Karpas-422 (cell line): ENCODE measurements around the gene MBD1. TPM values are rescaled to one million over a fixed set of nuclear protein-coding genes. Genes with fewer than 3 reads are reported as not detected.
A peak's percentile ranks its signal among the peaks of the same experiment; 100 is the strongest.

Source experiments
- DNase-seq: peaks from one replicate; pipeline ENCODE4 v3.0.0-alpha.2; 2015
- H2AFZ ChIP-seq: fragments of 200-600 bp; sonication (generic); 2 replicates; pipeline ENCODE4 v1.6.1; 2014; ENCODE audit warnings: antibody characterized with exemption, low read length, mixed read lengths
- H3K27ac ChIP-seq: fragments of 200-600 bp; sonication (generic); 2 replicates; pipeline ENCODE4 v1.5.1; 2014; ENCODE audit warnings: mild to moderate bottlenecking, low read length, moderate library complexity
- H3K27me3 ChIP-seq: fragments of 200-600 bp; sonication (generic); 2 replicates; pipeline ENCODE4 v1.6.1; 2014; ENCODE audit warnings: low read length, mixed read lengths
- H3K36me3 ChIP-seq: fragments of 200-600 bp; sonication (generic); 2 replicates; pipeline ENCODE4 v1.6.1; 2014; ENCODE audit warnings: low read length, mixed read lengths; ENCODE audit not compliant: insufficient read depth
- H3K4me1 ChIP-seq: fragments of 200-600 bp; sonication (generic); 2 replicates; pipeline ENCODE4 v1.6.1; 2014; ENCODE audit warnings: mild to moderate bottlenecking, low read length, mixed read lengths
- H3K4me2 ChIP-seq: fragments of 200-600 bp; sonication (generic); 2 replicates; pipeline ENCODE4 v1.6.1; 2014; ENCODE audit warnings: low read length, low read depth, mild to moderate bottlenecking; ENCODE audit not compliant: poor library complexity, severe bottlenecking
- H3K4me3 ChIP-seq: fragments of 200-600 bp; sonication (generic); 2 replicates; pipeline ENCODE4 v1.5.1; 2014; ENCODE audit warnings: mild to moderate bottlenecking, antibody characterized with exemption, low read length, mixed read lengths
- H3K79me2 ChIP-seq: fragments of 200-600 bp; sonication (generic); 2 replicates; pipeline ENCODE4 v1.6.1; 2014; ENCODE audit warnings: mild to moderate bottlenecking, low read length, mixed read lengths
- H3K9ac ChIP-seq: fragments of 200-600 bp; sonication (generic); 2 replicates; pipeline ENCODE4 v1.6.0; 2014; ENCODE audit warnings: low read length
- H3K9me2 ChIP-seq: fragments of 200-600 bp; sonication (generic), shearing (Covaris generic); replicated peaks from 2 replicates; pipeline ENCODE4 v1.6.0; 2014; ENCODE audit warnings: mild to moderate bottlenecking, low read length, moderate library complexity; ENCODE audit not compliant: insufficient read depth
- H3K9me3 ChIP-seq: fragments of 300-700, 200-600 bp; sonication (generic); 2 replicates; pipeline ENCODE4 v1.6.1; 2014; ENCODE audit warnings: low read length, mixed read lengths
- H4K20me1 ChIP-seq: fragments of 200-600 bp; sonication (generic); 2 replicates; pipeline ENCODE4 v1.6.1; 2014; ENCODE audit warnings: mild to moderate bottlenecking, antibody characterized with exemption, low read length, low read depth; ENCODE audit not compliant: insufficient read depth
- total RNA-seq: library from RNA; depleted of rRNA; stranded (reverse); fragments of >200 nt; shearing (Covaris generic); gene quantifications from 2 replicates; pipeline ENCODE4 v1.2.3, GENCODE V29; 2014; ENCODE audit warnings: low replicate concordance

The MBD1 gene
- total RNA-seq, 1 experiment from 2014 or later: 33.0 TPM

- peak overlapping the region; percentile 97 for H3K9ac ChIP-seq
- peaks cover 17% of the 10 kb centered on the region for H3K4me1 ChIP-seq
- peak overlapping the region; percentile 88 for H3K4me2 ChIP-seq
- no peaks in the 10 kb centered on the region for H3K9me3 ChIP-seq
- peak; percentile 62 for DNase-seq
- H4K20me1 ChIP-seq: 0 out of 2 replicates have a peak, but pooled peaks cover 7% of the 10 kb centered on the region
- H3K27ac ChIP-seq: peak overlapping the region; percentile 21
- no peaks in the 10 kb centered on the region for H3K9me2 ChIP-seq
- H2AFZ ChIP-seq: peak overlapping the region; percentile 15; the same call in 1 of the 2 replicates
- peak overlapping the region; percentile 100 for H3K4me3 ChIP-seq
- peaks cover 21% of the 10 kb centered on the region for H3K79me2 ChIP-seq
- 0 out of 2 replicates have a peak, but pooled peaks cover 10% of the 10 kb centered on the region for H3K36me3 ChIP-seq
- no peaks in the 10 kb centered on the region for H3K27me3 ChIP-seq
Observed at GRCh38 chr18:50287028-50287440, 5.7 kb upstream of the MBD1 start.

- H3K4me2 ChIP-seq: peak overlapping the region; percentile 88
- peak overlapping the region; percentile 97 for H3K9ac ChIP-seq
- DNase-seq: no peak
- no peaks in the 10 kb centered on the region for H3K9me3 ChIP-seq
- H2AFZ ChIP-seq: no peak overlapping the region
- H3K4me1 ChIP-seq: peaks cover 18% of the 10 kb centered on the region
- H3K9me2 ChIP-seq: no peaks in the 10 kb centered on the region
- peak overlapping the region; percentile 21; the same call in 1 of the 2 replicates for H3K27ac ChIP-seq
- H3K79me2 ChIP-seq: peaks cover 21% of the 10 kb centered on the region
- H3K36me3 ChIP-seq: 0 out of 2 replicates have a peak, but pooled peaks cover 10% of the 10 kb centered on the region
- H3K4me3 ChIP-seq: peak overlapping the region; percentile 100
- 0 out of 2 replicates have a peak, but pooled peaks cover 7% of the 10 kb centered on the region for H4K20me1 ChIP-seq
- no peaks in the 10 kb centered on the region for H3K27me3 ChIP-seq
Observed at GRCh38 chr18:50286391-50287027, 5.2 kb upstream of the MBD1 start.

- H3K9me2 ChIP-seq: no peaks in the 10 kb centered on the region
- peaks cover 25% of the 10 kb centered on the region for H3K79me2 ChIP-seq
- peak overlapping the region; percentile 88 for H3K4me2 ChIP-seq
- H3K27ac ChIP-seq: no peak overlapping the region
- H4K20me1 ChIP-seq: 0 out of 2 replicates have a peak, but pooled peaks cover 7% of the 10 kb centered on the region
- peak overlapping the region; percentile 100; the same call in 1 of the 2 replicates for H3K4me3 ChIP-seq
- no peaks in the 10 kb centered on the region for H3K27me3 ChIP-seq
- peak overlapping the region; percentile 97; the same call in 1 of the 2 replicates for H3K9ac ChIP-seq
- 0 out of 2 replicates have a peak, but pooled peaks cover 10% of the 10 kb centered on the region for H3K36me3 ChIP-seq
- H3K9me3 ChIP-seq: no peaks in the 10 kb centered on the region
- no peak overlapping the region for H2AFZ ChIP-seq
- no peak for DNase-seq
- H3K4me1 ChIP-seq: peaks cover 18% of the 10 kb centered on the region
Observed at GRCh38 chr18:50285631-50286321, 4.5 kb upstream of the MBD1 start.

DNA sequence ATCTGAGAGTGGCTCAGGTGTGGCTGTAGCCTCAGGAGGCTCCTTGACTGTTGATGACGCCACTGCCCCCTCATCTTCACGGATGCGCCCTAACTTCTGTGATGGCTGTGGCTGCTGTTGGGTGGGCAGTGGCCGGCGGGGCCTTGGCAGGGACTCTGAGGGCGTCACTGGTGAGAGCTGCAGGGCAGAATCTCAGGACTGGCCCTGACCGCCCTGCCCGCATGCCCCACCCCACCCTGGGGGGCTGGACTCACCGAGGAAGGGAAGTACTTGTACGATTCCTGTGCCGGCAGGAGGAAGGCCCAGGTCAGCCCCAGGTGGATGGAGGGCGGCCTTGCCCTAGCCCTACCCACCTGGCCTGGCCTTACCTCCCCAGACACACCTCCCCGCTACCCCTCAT, 3.7 kb upstream of the MBD1 start:
- H3K36me3 ChIP-seq: 0 out of 2 replicates have a peak, but pooled peaks cover 10% of the 10 kb centered on the region
- H3K4me2 ChIP-seq: no peak overlapping the region
- H3K27ac ChIP-seq: no peak overlapping the region
- H3K27me3 ChIP-seq: no peaks in the 10 kb centered on the region
- peaks cover 23% of the 10 kb centered on the region for H3K4me1 ChIP-seq
- H4K20me1 ChIP-seq: 0 out of 2 replicates have a peak, but pooled peaks cover 7% of the 10 kb centered on the region
- H3K9ac ChIP-seq: no peak overlapping the region
- no peaks in the 10 kb centered on the region for H3K9me3 ChIP-seq
- H3K9me2 ChIP-seq: no peaks in the 10 kb centered on the region
- H3K4me3 ChIP-seq: no peak overlapping the region
- H2AFZ ChIP-seq: no peak overlapping the region
- H3K79me2 ChIP-seq: peaks cover 33% of the 10 kb centered on the region
- DNase-seq: no peak

GRCh38 chr18:50284255-50284885, 3.0 kb upstream of the MBD1 start:
- Histone ChIP-seq H3K9me3 (no peaks in the 10 kb centered on the region), H3K27ac (no peak overlapping the region), H3K4me3 (no peak overlapping the region), H2AFZ (no peak overlapping the region), H3K4me2 (no peak overlapping the region), H3K79me2 (peaks cover 40% of the 10 kb centered on the region), H3K9me2 (no peaks in the 10 kb centered on the region), H3K27me3 (no peaks in the 10 kb centered on the region), H4K20me1 (0 out of 2 replicates have a peak, but pooled peaks cover 7% of the 10 kb centered on the region), H3K9ac (no peak overlapping the region), H3K4me1 (peaks cover 30% of the 10 kb centered on the region), H3K36me3 (peaks cover 15% of the 10 kb centered on the region; the same call in 1 of the 2 replicates)
- DNase-seq: no peak

GRCh38 chr18:50283469-50284209, 2.3 kb upstream of the MBD1 start:
- H3K9me3 ChIP-seq: no peaks in the 10 kb centered on the region
- no peaks in the 10 kb centered on the region for H3K27me3 ChIP-seq
- no peaks in the 10 kb centered on the region for H3K9me2 ChIP-seq
- peaks cover 36% of the 10 kb centered on the region for H3K4me1 ChIP-seq
- no peak overlapping the region for H3K27ac ChIP-seq
- H3K4me3 ChIP-seq: no peak overlapping the region
- peaks cover 47% of the 10 kb centered on the region for H3K79me2 ChIP-seq
- 0 out of 2 replicates have a peak, but pooled peaks cover 7% of the 10 kb centered on the region for H4K20me1 ChIP-seq
- H3K4me2 ChIP-seq: no peak overlapping the region
- H3K9ac ChIP-seq: no peak overlapping the region
- H2AFZ ChIP-seq: no peak overlapping the region
- peaks cover 23% of the 10 kb centered on the region; the same call in 1 of the 2 replicates for H3K36me3 ChIP-seq
- no peak for DNase-seq

GRCh38 chr18:50282521-50283335, 1.4 kb upstream of the MBD1 start:
- Histone ChIP-seq H3K4me1 (peaks cover 34% of the 10 kb centered on the region), H3K4me2 (peak overlapping the region; percentile 95), H3K9me2 (no peaks in the 10 kb centered on the region), H3K27ac (no peak overlapping the region), H3K9me3 (no peaks in the 10 kb centered on the region), H3K9ac (no peak overlapping the region), H4K20me1 (0 out of 2 replicates have a peak, but pooled peaks cover 7% of the 10 kb centered on the region), H3K36me3 (peaks cover 30% of the 10 kb centered on the region; the same call in 1 of the 2 replicates), H3K79me2 (peaks cover 54% of the 10 kb centered on the region), H2AFZ (no peak overlapping the region), H3K4me3 (no peak overlapping the region), H3K27me3 (no peaks in the 10 kb centered on the region)
- DNase-seq: no peak
